ENCODE results near the gene RPL34. TPM values are rescaled to one million over a fixed set of nuclear protein-coding genes. Genes with fewer than 3 reads are reported as not detected.

The RPL34 gene
- total and polyA plus RNA-seq, 2 experiments from 2014 or later: 588 to 935 TPM

- no peak overlapping the region for H3K4me3 ChIP-seq
- H3K9me3 ChIP-seq (ENCODE audit: low read depth): no peaks in the 10 kb centered on the region
- no peak overlapping the region for H3K4me2 ChIP-seq (ENCODE audit: unreplicated experiment)
- no peak overlapping the region for H3K9ac ChIP-seq
- no peak overlapping the region for H3K27ac ChIP-seq
- peaks cover 10% of the 10 kb centered on the region for H3K4me1 ChIP-seq (ENCODE audit: insufficient read depth)
- 93 to 100% methylated on average over 1 of the region's 1 CpG for WGBS, 2 experiments (ENCODE audit: low coverage in 1 of 2, low lambda C conversion rate in 2 of 2, missing lambda C conversion rate in 2 of 2)
- in situ Hi-C loops (cut with MboI): no loop called here
- no peaks in the 10 kb centered on the region for H3K9me2 ChIP-seq (ENCODE audit: insufficient read depth)
- no peak overlapping the region for H2AFZ ChIP-seq
- H3K79me2 ChIP-seq (ENCODE audit: insufficient read depth): no peaks in the 10 kb centered on the region
- H3F3A ChIP-seq (ENCODE audit: insufficient read depth): 0 out of 2 replicates have a peak, but pooled peaks cover 7% of the 10 kb centered on the region
- DNase-seq: no peak
- H3K36me3 ChIP-seq (ENCODE audit: low read depth): no peaks in the 10 kb centered on the region
- H4K20me1 ChIP-seq (ENCODE audit: insufficient read depth): no peaks in the 10 kb centered on the region
- H3K27me3 ChIP-seq (replicated peaks; ENCODE audit: insufficient read depth): no peaks in the 10 kb centered on the region
- TF ChIP-seq EZH2phosphoT487 (IDR thresholded peaks at IDR 0.05; ENCODE audit: insufficient read depth, low read depth) (no peak), EZH2 (IDR thresholded peaks at IDR 0.05; ENCODE audit: insufficient read depth, poor library complexity, severe bottlenecking) (no peak)
Observed at GRCh38 chr4:108596344-108596743, 24.0 kb upstream of the RPL34 start.

DNA sequence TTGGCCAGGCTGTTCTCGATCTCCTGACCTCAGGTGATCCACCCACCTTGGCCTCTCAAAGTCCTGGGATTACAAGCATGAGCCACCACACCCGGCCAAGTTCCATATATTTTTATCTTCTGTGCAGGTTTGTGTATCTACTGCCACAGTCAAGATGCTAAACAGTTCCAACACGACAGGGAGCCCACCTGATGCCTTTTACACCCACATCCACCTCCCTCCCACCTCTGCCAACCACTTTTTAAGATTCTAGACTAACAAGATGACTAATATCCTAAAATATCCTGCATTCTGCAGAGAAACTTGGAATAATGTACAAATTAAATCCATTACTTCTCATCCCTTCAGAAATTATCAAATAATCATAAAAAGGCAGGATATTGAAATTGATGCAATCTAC, 19.3 kb upstream of the RPL34 start:
- no peaks in the 10 kb centered on the region for H4K20me1 ChIP-seq (ENCODE audit: insufficient read depth)
- no peak overlapping the region for H2AFZ ChIP-seq
- H3K27me3 ChIP-seq (replicated peaks; ENCODE audit: insufficient read depth): no peaks in the 10 kb centered on the region
- no peak overlapping the region for H3K4me2 ChIP-seq (ENCODE audit: unreplicated experiment)
- H3K79me2 ChIP-seq (ENCODE audit: insufficient read depth): no peaks in the 10 kb centered on the region
- 80 to 97% methylated on average over 3 of the region's 3 CpGs for WGBS, 2 experiments (ENCODE audit: low coverage in 1 of 2, low lambda C conversion rate in 2 of 2, missing lambda C conversion rate in 2 of 2)
- no peak overlapping the region for H3K4me3 ChIP-seq
- no peaks in the 10 kb centered on the region for H3F3A ChIP-seq (ENCODE audit: insufficient read depth)
- no peaks in the 10 kb centered on the region for H3K9me3 ChIP-seq (ENCODE audit: low read depth)
- TF ChIP-seq EZH2 (IDR thresholded peaks at IDR 0.05; ENCODE audit: insufficient read depth, poor library complexity, severe bottlenecking) (no peak), EZH2phosphoT487 (IDR thresholded peaks at IDR 0.05; ENCODE audit: insufficient read depth, low read depth) (no peak)
- H3K36me3 ChIP-seq (ENCODE audit: low read depth): no peaks in the 10 kb centered on the region
- no peak overlapping the region for H3K27ac ChIP-seq
- DNase-seq: no peak
- H3K9ac ChIP-seq: no peak overlapping the region
- peaks cover 8% of the 10 kb centered on the region for H3K4me1 ChIP-seq (ENCODE audit: insufficient read depth)
- in situ Hi-C loops (cut with MboI): no loop called here
- H3K9me2 ChIP-seq (ENCODE audit: insufficient read depth): no peaks in the 10 kb centered on the region

- H3K4me2 ChIP-seq (ENCODE audit: unreplicated experiment): no peak overlapping the region
- DNase-seq: no peak
- in situ Hi-C loops (cut with MboI): no loop called here
- no peak overlapping the region for H3K27ac ChIP-seq
- H3K36me3 ChIP-seq (ENCODE audit: low read depth): no peaks in the 10 kb centered on the region
- no peaks in the 10 kb centered on the region for H3K79me2 ChIP-seq (ENCODE audit: insufficient read depth)
- H2AFZ ChIP-seq: no peak overlapping the region
- no peaks in the 10 kb centered on the region for H3K9me2 ChIP-seq (ENCODE audit: insufficient read depth)
- H3K4me3 ChIP-seq: no peak overlapping the region
- WGBS, 2 experiments (ENCODE audit: low coverage in 1 of 2, low lambda C conversion rate in 2 of 2, missing lambda C conversion rate in 2 of 2): 86 to 87% methylated on average over 1 of the region's 1 CpG
- H3K4me1 ChIP-seq (ENCODE audit: insufficient read depth): peaks cover 8% of the 10 kb centered on the region
- no peaks in the 10 kb centered on the region for H3K9me3 ChIP-seq (ENCODE audit: low read depth)
- H3K9ac ChIP-seq: no peak overlapping the region
- H3K27me3 ChIP-seq (replicated peaks; ENCODE audit: insufficient read depth): no peaks in the 10 kb centered on the region
- H3F3A ChIP-seq (ENCODE audit: insufficient read depth): no peaks in the 10 kb centered on the region
- TF ChIP-seq EZH2 (IDR thresholded peaks at IDR 0.05; ENCODE audit: insufficient read depth, poor library complexity, severe bottlenecking) (no peak), EZH2phosphoT487 (IDR thresholded peaks at IDR 0.05; ENCODE audit: insufficient read depth, low read depth) (no peak)
- H4K20me1 ChIP-seq (ENCODE audit: insufficient read depth): no peaks in the 10 kb centered on the region
Observed at GRCh38 chr4:108601532-108601931, 18.8 kb upstream of the RPL34 start.

DNA sequence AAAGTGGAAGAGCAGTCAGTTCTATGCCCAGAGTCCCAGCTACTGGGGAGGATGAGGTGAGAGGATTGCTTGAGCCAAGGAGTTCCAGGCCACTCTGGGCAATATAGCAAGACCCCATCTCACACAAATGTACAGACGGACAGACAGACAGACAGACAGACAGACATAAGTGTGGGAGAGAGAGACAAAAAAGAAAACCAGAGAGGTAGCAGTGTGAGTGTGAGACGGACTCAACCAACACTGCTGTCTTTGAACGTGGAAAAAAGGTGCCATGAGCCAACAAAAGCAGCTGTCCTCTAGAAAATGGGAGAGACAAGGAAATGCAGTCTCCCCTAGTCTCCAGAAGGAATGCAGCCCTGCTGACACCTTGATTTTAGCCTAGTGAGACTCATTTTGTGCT, 18.2 kb upstream of the RPL34 start:
- TF ChIP-seq EZH2phosphoT487 (IDR thresholded peaks at IDR 0.05; ENCODE audit: insufficient read depth, low read depth) (no peak), EZH2 (IDR thresholded peaks at IDR 0.05; ENCODE audit: insufficient read depth, poor library complexity, severe bottlenecking) (no peak)

More for the DNA sequence above, 18.2 kb upstream of the RPL34 start:
- WGBS, 2 experiments (ENCODE audit: low coverage in 1 of 2, low lambda C conversion rate in 2 of 2, missing lambda C conversion rate in 2 of 2): 77 to 82% methylated on average over 3 of the region's 3 CpGs
- H3K27ac ChIP-seq: no peak overlapping the region
- H3K9me3 ChIP-seq (ENCODE audit: low read depth): no peaks in the 10 kb centered on the region
- no peaks in the 10 kb centered on the region for H3K36me3 ChIP-seq (ENCODE audit: low read depth)
- H3K27me3 ChIP-seq (replicated peaks; ENCODE audit: insufficient read depth): no peaks in the 10 kb centered on the region
- no peaks in the 10 kb centered on the region for H3F3A ChIP-seq (ENCODE audit: insufficient read depth)
- no peaks in the 10 kb centered on the region for H3K9me2 ChIP-seq (ENCODE audit: insufficient read depth)
- H3K79me2 ChIP-seq (ENCODE audit: insufficient read depth): no peaks in the 10 kb centered on the region
- no peak overlapping the region for H3K9ac ChIP-seq
- no peak overlapping the region for H3K4me2 ChIP-seq (ENCODE audit: unreplicated experiment)
- H4K20me1 ChIP-seq (ENCODE audit: insufficient read depth): no peaks in the 10 kb centered on the region
- in situ Hi-C loops (cut with MboI): no loop called here
- H3K4me1 ChIP-seq (ENCODE audit: insufficient read depth): peaks cover 8% of the 10 kb centered on the region
- H3K4me3 ChIP-seq: no peak overlapping the region
- DNase-seq: no peak
- no peak overlapping the region for H2AFZ ChIP-seq
